Activated naive CD4-positive, alpha-beta T cell treated with anti-CD3 and anti-CD28 coated beads, Interleukin-2, amount 10 ng/mL, durations not matched to agents 7 days and 5 days (primary cell): ENCODE data around the gene TPGS2.
"Not testable (repeated sequence)": the region's sequence is repeated elsewhere in the genome, so short reads cannot be mapped to it uniquely, and the experiment has no call there.

Experiments
- CTCF ChIA-PET: fragments of 350-600 bp; sonication (Branson Sonifier 250); formaldehyde crosslinking; loops from one replicate; lab custom pipeline; 2021; ENCODE audit warnings: antibody characterized with exemption; lab: Charles Lee
- DNase-seq: peaks from one replicate; pipeline ENCODE4 v3.0.0-alpha.2; 2020
- H3K27ac Mint-ChIP-seq: one replicate; pipeline ENCODE4 v1.8.0; 2021; ENCODE audit warnings: mild to moderate bottlenecking, moderate library complexity, mixed read lengths
- H3K27me3 Mint-ChIP-seq: one replicate; pipeline ENCODE4 v1.8.0; 2021; ENCODE audit warnings: mild to moderate bottlenecking, mixed read lengths
- H3K36me3 Mint-ChIP-seq: one replicate; pipeline ENCODE4 v1.8.0; 2021; ENCODE audit warnings: mixed read lengths
- H3K4me1 Mint-ChIP-seq: one replicate; pipeline ENCODE4 v1.8.0; 2021; ENCODE audit warnings: mixed read lengths
- H3K4me3 Mint-ChIP-seq: one replicate; pipeline ENCODE4 v1.8.0; 2021; ENCODE audit warnings: mild to moderate bottlenecking, moderate library complexity, mixed read lengths
- H3K9me3 Mint-ChIP-seq: one replicate; pipeline ENCODE4 v1.8.0; 2021; ENCODE audit warnings: mixed read lengths

Gene TPGS2

GRCh38 chr18:36777566-36777965 lies 51.2 kb downstream of the TPGS2 start:
- CTCF ChIA-PET = interaction anchor here (1.7 kb wide), 1 partner anchor 90 kb away, joined by 3 read pairs; no protein-coding TSS in a partner anchor
- Mint-ChIP-seq H3K9me3 (no peaks in the 10 kb centered on the region), H3K4me1 (no peaks in the 10 kb centered on the region), H3K27me3 (no peaks in the 10 kb centered on the region), H3K36me3 (peaks cover 4% of the 10 kb centered on the region), H3K27ac (no peak overlapping the region), H3K4me3 (no peak overlapping the region)
- no peak for DNase-seq

DNA sequence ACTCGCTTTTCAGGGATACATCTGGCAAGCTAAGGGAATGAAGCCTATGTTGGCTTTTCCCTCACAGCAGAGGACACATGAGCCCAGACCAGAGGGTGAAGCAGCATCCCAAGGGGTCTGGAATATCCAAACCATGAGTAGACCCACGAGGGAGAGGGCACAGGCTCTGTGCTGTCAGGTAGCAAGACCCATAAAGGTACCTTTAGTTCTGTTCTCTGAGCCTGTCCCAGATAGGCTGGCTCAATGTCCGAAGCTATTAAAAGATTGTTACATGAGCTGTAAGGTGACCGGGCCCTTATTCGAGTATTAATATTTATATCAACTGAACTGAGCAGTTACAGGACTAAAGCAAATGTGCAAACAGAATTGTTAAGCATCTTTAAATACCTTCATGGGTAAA lies 52.2 kb downstream of the TPGS2 start:
- CTCF ChIA-PET = no interaction called here
- peaks cover 3% of the 10 kb centered on the region for H3K36me3 Mint-ChIP-seq
- peaks cover under 1% of the 10 kb centered on the region for H3K27me3 Mint-ChIP-seq
- no peaks in the 10 kb centered on the region for H3K4me1 Mint-ChIP-seq
- no peaks in the 10 kb centered on the region for H3K9me3 Mint-ChIP-seq
- DNase-seq = no peak
- H3K4me3 Mint-ChIP-seq = no peak overlapping the region
- H3K27ac Mint-ChIP-seq = no peak overlapping the region

DNA sequence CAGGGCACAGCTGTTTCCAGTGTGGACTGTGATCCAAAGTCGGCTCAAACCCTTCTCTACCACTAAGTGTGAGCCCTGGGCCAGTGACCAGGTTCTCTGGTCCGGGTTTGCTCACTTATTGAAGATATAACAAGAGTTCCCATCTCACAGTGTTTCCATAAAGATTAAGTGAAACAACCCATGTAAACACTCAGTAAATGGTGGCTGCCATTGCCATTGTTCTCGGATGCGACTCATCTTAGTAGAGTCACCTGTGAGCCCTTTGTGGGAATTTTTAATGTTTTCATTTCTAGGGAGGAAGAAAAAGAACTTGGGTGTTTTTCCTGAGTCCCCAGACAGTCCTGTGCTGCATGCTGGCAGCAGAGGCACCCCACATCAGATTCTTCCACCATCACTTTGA lies 53.4 kb downstream of the TPGS2 start:
- CTCF ChIA-PET = no interaction called here
- Mint-ChIP-seq H3K4me1 (peaks cover 7% of the 10 kb centered on the region), H3K27ac (no peak overlapping the region), H3K36me3 (peaks cover 3% of the 10 kb centered on the region), H3K4me3 (no peak overlapping the region), H3K9me3 (no peaks in the 10 kb centered on the region), H3K27me3 (peaks cover 4% of the 10 kb centered on the region)
- DNase-seq = no peak

DNA sequence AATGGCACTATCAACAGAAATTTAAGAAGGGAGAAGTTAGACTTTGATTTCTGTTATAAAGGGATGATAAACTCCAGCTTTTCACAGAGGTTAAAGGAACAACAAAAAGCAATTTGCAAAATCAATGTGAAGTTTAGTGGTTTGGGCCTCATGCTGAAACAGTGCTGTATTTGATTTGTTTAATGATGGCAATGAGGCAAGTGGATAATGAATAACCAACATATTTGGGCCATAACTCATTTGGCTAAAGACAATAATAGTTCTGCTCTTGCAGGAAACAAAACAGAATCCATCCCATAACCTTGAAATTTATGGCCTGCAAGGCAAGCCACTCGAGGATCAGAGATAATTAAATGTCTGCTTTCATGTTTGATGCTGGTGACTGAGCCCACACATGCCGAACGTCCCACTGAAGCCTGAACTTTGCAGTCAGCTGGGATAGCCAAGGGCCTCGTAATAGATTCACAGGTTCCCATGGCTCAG lies 56.5 kb downstream of the TPGS2 start:
- CTCF ChIA-PET = no interaction called here
- peaks cover 4% of the 10 kb centered on the region for H3K27me3 Mint-ChIP-seq
- H3K9me3 Mint-ChIP-seq = no peaks in the 10 kb centered on the region
- no peaks in the 10 kb centered on the region for H3K36me3 Mint-ChIP-seq
- H3K4me3 Mint-ChIP-seq = no peak overlapping the region
- H3K27ac Mint-ChIP-seq = no peak overlapping the region
- H3K4me1 Mint-ChIP-seq = peaks cover 7% of the 10 kb centered on the region
- no peak for DNase-seq

DNA sequence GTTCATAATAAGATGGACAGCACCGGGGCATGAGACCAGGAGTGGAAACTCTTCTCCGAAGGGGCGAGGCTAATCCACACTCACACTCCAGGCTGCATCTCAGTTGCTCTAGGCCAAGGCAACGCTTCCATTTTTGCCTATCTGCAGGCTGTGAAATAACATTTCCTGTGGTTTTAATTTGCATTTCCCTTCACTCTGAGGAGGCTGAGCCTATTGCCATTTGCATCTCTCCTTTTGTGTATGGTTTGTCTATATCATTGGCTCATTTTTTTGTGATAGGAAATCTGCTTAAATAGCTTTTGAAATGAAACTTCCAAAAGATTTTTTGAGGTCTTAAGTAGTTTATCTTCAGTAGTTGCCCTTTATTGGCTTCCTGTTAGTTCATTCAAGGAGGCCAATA lies 57.6 kb downstream of the TPGS2 start:
- no peaks in the 10 kb centered on the region for H3K36me3 Mint-ChIP-seq
- H3K9me3 Mint-ChIP-seq = no peaks in the 10 kb centered on the region
- H3K4me1 Mint-ChIP-seq = peaks cover 7% of the 10 kb centered on the region
- CTCF ChIA-PET = no interaction called here
- no peak overlapping the region for H3K4me3 Mint-ChIP-seq
- no peak overlapping the region for H3K27ac Mint-ChIP-seq
- DNase-seq = no peak
- H3K27me3 Mint-ChIP-seq = peaks cover 4% of the 10 kb centered on the region

- H3K9me3 Mint-ChIP-seq = no peaks in the 10 kb centered on the region
- no peak for DNase-seq
- H3K4me1 Mint-ChIP-seq = peaks cover 7% of the 10 kb centered on the region
- CTCF ChIA-PET = no interaction called here
- no peaks in the 10 kb centered on the region for H3K36me3 Mint-ChIP-seq
- peaks cover 4% of the 10 kb centered on the region for H3K27me3 Mint-ChIP-seq
- H3K27ac Mint-ChIP-seq = no peak overlapping the region
- H3K4me3 Mint-ChIP-seq = no peak overlapping the region
Measured at GRCh38 chr18:36770315-36770946, 58.4 kb downstream of the TPGS2 start.

- no peak for DNase-seq
- Mint-ChIP-seq H3K4me1 (peaks cover 7% of the 10 kb centered on the region), H3K9me3 (no peaks in the 10 kb centered on the region), H3K27ac (no peak overlapping the region), H3K27me3 (peaks cover 4% of the 10 kb centered on the region), H3K36me3 (no peaks in the 10 kb centered on the region), H3K4me3 (no peak overlapping the region)
- CTCF ChIA-PET = interaction anchor here (1.0 kb wide), 1 partner anchor 126 kb away, joined by 3 read pairs; no protein-coding TSS in a partner anchor
Measured at GRCh38 chr18:36769611-36770314, 59.0 kb downstream of the TPGS2 start.

DNA sequence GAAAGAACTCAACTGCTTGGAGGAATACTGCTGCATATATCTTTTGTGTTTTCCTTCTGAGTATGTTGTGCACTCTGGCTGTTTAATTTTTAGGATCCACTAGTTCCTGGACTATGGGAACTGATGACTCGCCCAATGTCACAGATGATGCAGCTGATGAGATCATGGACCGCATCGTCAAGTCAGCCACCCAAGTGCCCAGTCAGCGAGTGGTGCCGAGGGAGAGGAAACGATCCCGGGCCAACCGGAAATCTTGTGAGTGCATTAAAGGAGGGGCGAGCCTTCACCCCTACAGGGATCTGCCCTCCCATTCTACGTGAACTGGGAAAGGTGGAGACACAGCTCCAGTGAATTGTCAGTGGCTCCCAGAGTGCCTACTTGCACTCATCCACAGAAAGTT lies 59.6 kb downstream of the TPGS2 start:
- Mint-ChIP-seq H3K4me1 (peaks cover 7% of the 10 kb centered on the region), H3K36me3 (no peaks in the 10 kb centered on the region)
- CTCF ChIA-PET = interaction anchor here (1.0 kb wide), 1 partner anchor 127 kb away, joined by 3 read pairs; no protein-coding TSS in a partner anchor

GRCh38 chr18:36766836-36767235 lies 62.0 kb downstream of the TPGS2 start:
- peaks cover 4% of the 10 kb centered on the region for H3K27me3 Mint-ChIP-seq
- CTCF ChIA-PET = no interaction called here
- no peak overlapping the region for H3K27ac Mint-ChIP-seq
- DNase-seq = no peak
- H3K9me3 Mint-ChIP-seq = no peaks in the 10 kb centered on the region
- H3K36me3 Mint-ChIP-seq = no peaks in the 10 kb centered on the region
- peaks cover 7% of the 10 kb centered on the region for H3K4me1 Mint-ChIP-seq
- H3K4me3 Mint-ChIP-seq = no peak overlapping the region

More for the DNA sequence above, 59.6 kb downstream of the TPGS2 start:
- H3K27me3 Mint-ChIP-seq = peaks cover 4% of the 10 kb centered on the region
- DNase-seq = no peak
- H3K27ac Mint-ChIP-seq = no peak overlapping the region
- H3K9me3 Mint-ChIP-seq = no peaks in the 10 kb centered on the region
- no peak overlapping the region for H3K4me3 Mint-ChIP-seq

GRCh38 chr18:36762965-36763364 lies 65.8 kb downstream of the TPGS2 start:
- H3K4me3 Mint-ChIP-seq, DNase-seq, H3K36me3 Mint-ChIP-seq, H3K4me1 Mint-ChIP-seq, H3K9me3 Mint-ChIP-seq, CTCF ChIA-PET, H3K27ac Mint-ChIP-seq, H3K27me3 Mint-ChIP-seq: not testable (repeated sequence)

DNA sequence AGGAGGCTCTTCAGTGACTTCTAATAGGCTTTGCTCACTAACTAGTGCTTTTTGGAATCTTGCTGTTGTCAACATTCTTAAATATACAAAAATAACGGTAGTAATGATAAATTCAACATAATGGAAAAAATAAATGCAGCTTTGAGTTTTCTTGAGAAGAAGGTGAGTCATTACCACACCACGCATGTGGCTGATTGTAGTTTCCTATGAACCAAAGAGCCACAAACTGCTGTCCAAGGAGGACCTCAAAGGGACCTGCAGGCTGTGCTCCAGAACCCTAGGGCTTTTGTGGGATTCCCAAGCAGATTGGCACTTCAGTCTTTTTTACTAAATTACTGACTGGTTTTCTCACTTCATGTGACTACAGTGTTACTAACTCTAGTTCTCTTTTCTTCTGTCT lies 66.7 kb downstream of the TPGS2 start:
- Mint-ChIP-seq H3K27me3 (peaks cover 5% of the 10 kb centered on the region), H3K4me1 (no peaks in the 10 kb centered on the region), H3K9me3 (no peaks in the 10 kb centered on the region), H3K36me3 (no peaks in the 10 kb centered on the region), H3K27ac (no peak overlapping the region), H3K4me3 (no peak overlapping the region)
- DNase-seq = no peak
- CTCF ChIA-PET = no interaction called here

DNA sequence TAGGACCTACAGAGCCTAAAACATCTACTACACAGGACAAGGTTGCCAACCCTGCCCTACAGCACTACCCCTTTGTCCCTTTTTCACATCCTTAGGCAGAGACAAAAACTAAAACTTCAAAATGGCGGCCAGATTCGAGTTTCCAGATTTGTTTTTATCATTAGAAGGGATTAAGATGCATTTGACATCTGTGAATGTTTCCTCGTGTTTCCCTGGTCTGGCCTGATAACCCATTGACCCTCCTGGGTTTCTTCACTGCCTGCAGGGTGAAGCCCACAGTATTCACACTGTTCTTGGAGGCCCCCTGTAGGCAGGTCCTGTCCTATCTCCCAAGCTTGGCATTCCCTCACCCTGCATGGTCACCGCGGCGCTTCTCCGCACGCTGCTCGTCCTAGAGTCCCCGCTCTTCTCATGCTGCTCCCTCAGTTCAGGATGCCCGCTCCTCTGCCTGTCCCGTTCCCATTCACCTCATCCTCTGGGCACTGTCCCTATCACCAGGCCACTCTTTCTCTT lies 67.6 kb downstream of the TPGS2 start:
- H3K36me3 Mint-ChIP-seq = no peaks in the 10 kb centered on the region
- no peak for DNase-seq
- no peaks in the 10 kb centered on the region for H3K4me1 Mint-ChIP-seq
- H3K27ac Mint-ChIP-seq = no peak overlapping the region
- peaks cover 5% of the 10 kb centered on the region for H3K27me3 Mint-ChIP-seq
- H3K9me3 Mint-ChIP-seq = no peaks in the 10 kb centered on the region
- CTCF ChIA-PET = no interaction called here
- H3K4me3 Mint-ChIP-seq = no peak overlapping the region

- H3K4me3 Mint-ChIP-seq = no peak overlapping the region
- DNase-seq = no peak
- no peak overlapping the region for H3K27ac Mint-ChIP-seq
- H3K27me3 Mint-ChIP-seq = peaks cover 5% of the 10 kb centered on the region
- H3K9me3 Mint-ChIP-seq = no peaks in the 10 kb centered on the region
- H3K4me1 Mint-ChIP-seq = no peaks in the 10 kb centered on the region
- no peaks in the 10 kb centered on the region for H3K36me3 Mint-ChIP-seq
- CTCF ChIA-PET = no interaction called here
Measured at GRCh38 chr18:36760598-36760997, 68.2 kb downstream of the TPGS2 start.

GRCh38 chr18:36759167-36759776 lies 69.5 kb downstream of the TPGS2 start:
- no peaks in the 10 kb centered on the region for H3K36me3 Mint-ChIP-seq
- H3K4me3 Mint-ChIP-seq = no peak overlapping the region
- H3K27ac Mint-ChIP-seq = no peak overlapping the region
- no peak for DNase-seq
- H3K9me3 Mint-ChIP-seq = no peaks in the 10 kb centered on the region
- CTCF ChIA-PET = interaction anchor here (1.0 kb wide), 1 partner anchor 71 kb away, joined by 3 read pairs; no protein-coding TSS in a partner anchor
- H3K27me3 Mint-ChIP-seq = peaks cover 5% of the 10 kb centered on the region
- H3K4me1 Mint-ChIP-seq = no peaks in the 10 kb centered on the region
